HG02973 (cell line): ENCODE measurements around the gene GOLGA3.
"Not testable (repeated sequence)": the region's sequence is repeated elsewhere in the genome, so short reads cannot be mapped to it uniquely, and the experiment has no call there.

ENCODE experiments used
- ATAC-seq: cut with Tn5 transposase; IDR thresholded peaks from one replicate; pipeline ENCODE4 v1.9.1; 2021; ENCODE audit warnings: moderate library complexity; ENCODE audit not compliant: unreplicated experiment

GOLGA3 gene

GRCh38 chr12:132844681-132845080 lies 16.0 kb upstream of the GOLGA3 start:
- ATAC-seq, result not testable (repeated sequence)

- ATAC-seq, result no peak
These were observed 13.9 kb upstream of the GOLGA3 start for GRCh38 chr12:132842449-132843045.

GRCh38 chr12:132841151-132841550 lies 12.5 kb upstream of the GOLGA3 start:
- no peak for ATAC-seq

- no peak for ATAC-seq
These were observed 11.9 kb upstream of the GOLGA3 start for GRCh38 chr12:132840536-132840935.

GRCh38 chr12:132839558-132840235 lies 11.0 kb upstream of the GOLGA3 start:
- ATAC-seq, result no peak

GRCh38 chr12:132838410-132839080 lies 9.9 kb upstream of the GOLGA3 start:
- ATAC-seq, result no peak

GRCh38 chr12:132837693-132838409 lies 9.2 kb upstream of the GOLGA3 start:
- ATAC-seq, result no peak

- no peak for ATAC-seq
These were observed 8.2 kb upstream of the GOLGA3 start for GRCh38 chr12:132836795-132837331.

GRCh38 chr12:132836230-132836629 lies 7.6 kb upstream of the GOLGA3 start:
- not testable (repeated sequence) for ATAC-seq

- ATAC-seq, result no peak
These were observed 6.7 kb upstream of the GOLGA3 start for GRCh38 chr12:132835076-132836025.

- no peak for ATAC-seq
These were observed 5.6 kb upstream of the GOLGA3 start for GRCh38 chr12:132834181-132834711.

- no peak for ATAC-seq
These were observed 4.7 kb upstream of the GOLGA3 start for GRCh38 chr12:132833341-132833740.

GRCh38 chr12:132831771-132832170 lies 3.1 kb upstream of the GOLGA3 start:
- no peak for ATAC-seq

- ATAC-seq, result peak; percentile 38
These were observed 636 bp downstream of the GOLGA3 start for GRCh38 chr12:132827763-132828703.

- no peak for ATAC-seq
These were observed 2.8 kb downstream of the GOLGA3 start for GRCh38 chr12:132825861-132826260.

GRCh38 chr12:132825089-132825488 lies 3.6 kb downstream of the GOLGA3 start:
- ATAC-seq, result no peak

GRCh38 chr12:132824053-132824452 lies 4.6 kb downstream of the GOLGA3 start:
- no peak for ATAC-seq

- no peak for ATAC-seq
These were observed 10.1 kb downstream of the GOLGA3 start for GRCh38 chr12:132818562-132818961.

- ATAC-seq, result no peak
These were observed 14.4 kb downstream of the GOLGA3 start for GRCh38 chr12:132814232-132814631.
